KOPT-K1 (cell line): ENCODE results near the gene SYNGR3.
A peak's percentile ranks its signal among the peaks of the same experiment; 100 is the strongest.

Experiments used
- H3K27ac ChIP-seq: fragments of 200-600 bp; sonication (generic); 2 replicates; pipeline ENCODE4 v1.5.1; 2016; ENCODE audit warnings: antibody characterized with exemption, mild to moderate bottlenecking, low read depth, low read length; ENCODE audit not compliant: poor library complexity, severe bottlenecking
- H3K36me3 ChIP-seq: fragments of 200-600 bp; sonication (generic); 2 replicates; pipeline ENCODE4 v1.5.1; 2017; ENCODE audit warnings: antibody characterized with exemption, mild to moderate bottlenecking, low read length, moderate library complexity; ENCODE audit not compliant: insufficient read depth
- H3K9me3 ChIP-seq: fragments of 200-600 bp; sonication (generic); 2 replicates; pipeline ENCODE4 v1.5.1; 2017; ENCODE audit warnings: antibody characterized with exemption, low read length, mild to moderate bottlenecking; ENCODE audit not compliant: insufficient read depth, poor library complexity, severe bottlenecking

Gene SYNGR3

GRCh38 chr16:1989209-1990100, at the start of gene SYNGR3:
SYNGR3 (plus strand) TSS chr16:1989970; CDS start chr16:1990103, 133 bp downstream.
- Histone ChIP-seq H3K9me3 (no peaks in the 10 kb centered on the region), H3K27ac (no peak within 1 kb of the TSS), H3K36me3 (peaks cover 15% of the 10 kb centered on the region; the same call in 1 of the 2 replicates)

- Histone ChIP-seq H3K27ac (no peak overlapping the region), H3K36me3 (peaks cover 6% of the 10 kb centered on the region; the same call in 1 of the 2 replicates), H3K9me3 (no peaks in the 10 kb centered on the region)
These were observed 49.3 kb upstream of the SYNGR3 start for GRCh38 chr16:1940273-1941161.

GRCh38 chr16:1941162-1942046, 48.4 kb upstream of the SYNGR3 start:
- Histone ChIP-seq H3K36me3 (peaks cover 6% of the 10 kb centered on the region; the same call in 1 of the 2 replicates), H3K27ac (no peak overlapping the region), H3K9me3 (no peaks in the 10 kb centered on the region)

GRCh38 chr16:1942047-1942809, 47.5 kb upstream of the SYNGR3 start:
- no peaks in the 10 kb centered on the region for H3K9me3 ChIP-seq
- H3K36me3 ChIP-seq, result peaks cover 6% of the 10 kb centered on the region; the same call in 1 of the 2 replicates
- peak overlapping the region; percentile 53 for H3K27ac ChIP-seq

- peaks cover 4% of the 10 kb centered on the region; the same call in 1 of the 2 replicates for H3K36me3 ChIP-seq
- no peaks in the 10 kb centered on the region for H3K9me3 ChIP-seq
- peak within 1 kb of the TSS; percentile 53 for H3K27ac ChIP-seq
These were observed 46.7 kb upstream of the SYNGR3 start, which contains the start of gene MSRB1 for GRCh38 chr16:1942810-1943726. MSRB1 (minus strand) TSS chr16:1943199; CDS start chr16:1943156, 43 bp downstream.

GRCh38 chr16:1944612-1945199, 45.1 kb upstream of the SYNGR3 start:
- H3K36me3 ChIP-seq, result no peaks in the 10 kb centered on the region
- no peak overlapping the region for H3K27ac ChIP-seq
- no peaks in the 10 kb centered on the region for H3K9me3 ChIP-seq

GRCh38 chr16:1945559-1946391, 44.0 kb upstream of the SYNGR3 start:
- Histone ChIP-seq H3K27ac (no peak overlapping the region), H3K36me3 (no peaks in the 10 kb centered on the region), H3K9me3 (no peaks in the 10 kb centered on the region)

- Histone ChIP-seq H3K27ac (no peak overlapping the region), H3K9me3 (no peaks in the 10 kb centered on the region), H3K36me3 (no peaks in the 10 kb centered on the region)
These were observed 43.0 kb upstream of the SYNGR3 start for GRCh38 chr16:1946495-1947368.

GRCh38 chr16:1947369-1947670, 42.5 kb upstream of the SYNGR3 start:
- H3K9me3 ChIP-seq, result no peaks in the 10 kb centered on the region
- no peaks in the 10 kb centered on the region for H3K36me3 ChIP-seq
- no peak overlapping the region for H3K27ac ChIP-seq

- no peaks in the 10 kb centered on the region for H3K9me3 ChIP-seq
These were observed 40.3 kb upstream of the SYNGR3 start for GRCh38 chr16:1949507-1949906.

GRCh38 chr16:1950047-1950446, 39.7 kb upstream of the SYNGR3 start:
- Histone ChIP-seq H3K9me3 (no peaks in the 10 kb centered on the region), H3K36me3 (no peaks in the 10 kb centered on the region), H3K27ac (no peak overlapping the region)

More at GRCh38 chr16:1949507-1949906, 40.3 kb upstream of the SYNGR3 start:
- no peaks in the 10 kb centered on the region for H3K36me3 ChIP-seq
- no peak overlapping the region for H3K27ac ChIP-seq
